H1 (cell line): ENCODE measurements around the gene GLIPR2. TPM values are rescaled to one million over a fixed set of nuclear protein-coding genes. Genes with fewer than 3 reads are reported as not detected.

Source experiments
- ASH2L ChIP-seq: fragments of 200-600, 300-600 bp; sonication (generic); IDR thresholded peaks from one replicate; pipeline ENCODE4 v1.7.1; 2017; ENCODE audit warnings: low read length
- BCL11A ChIP-seq, 2 experiments: IDR thresholded peaks; one replicate each; pipeline ENCODE4 v1.6.1; 2011; ENCODE audit warnings: low read depth in 2 of 2, low read length in 2 of 2, mild to moderate bottlenecking in 2 of 2
- CEBPB ChIP-seq: IDR thresholded peaks from 2 replicates; pipeline ENCODE4 v1.6.1; 2012; ENCODE audit warnings: low read depth, low read length
- CHD1 ChIP-seq: IDR thresholded peaks from 2 replicates; pipeline ENCODE4 v1.6.1; 2012; ENCODE audit warnings: low read depth, low read length, improper control_type of control experiment
- CHD2 ChIP-seq: IDR thresholded peaks from 2 replicates; pipeline ENCODE4 v1.6.1; 2012; ENCODE audit warnings: low read length, improper control_type of control experiment
- FOSL1 ChIP-seq: IDR thresholded peaks from 2 replicates; pipeline ENCODE4 v1.6.1; 2011; ENCODE audit warnings: mild to moderate bottlenecking, low read depth, low read length, moderate library complexity; ENCODE audit not compliant: insufficient read depth
- GTF2F1 ChIP-seq: IDR thresholded peaks from 2 replicates; pipeline ENCODE4 v1.6.1; 2012; ENCODE audit warnings: low read depth, low read length, improper control_type of control experiment, borderline replicate concordance
- HDAC2 ChIP-seq, 2 experiments: fragments of 300-600 bp in 1 of 2; sonication (generic) in 1 of 2; IDR thresholded peaks; 2 replicates each; pipeline ENCODE4 v1.6.1; 2011 to 2012; ENCODE audit warnings: low read depth in 2 of 2, low read length in 2 of 2, mild to moderate bottlenecking in 2 of 2, moderate library complexity in 2 of 2, borderline replicate concordance in 1 of 2, inconsistent platforms in 1 of 2
- KDM1A ChIP-seq: fragments of 200-600, 300-600 bp; sonication (generic); IDR thresholded peaks from 2 replicates; pipeline ENCODE4 v1.7.1; 2016; ENCODE audit warnings: mild to moderate bottlenecking, low read length, borderline replicate concordance
- KDM4A ChIP-seq: IDR thresholded peaks from one replicate; pipeline ENCODE4 v1.7.1; 2012; ENCODE audit warnings: low read depth, mild to moderate bottlenecking, moderate library complexity, low read length, inconsistent platforms; ENCODE audit not compliant: severe bottlenecking
- NRF1 ChIP-seq: IDR thresholded peaks from 2 replicates; pipeline ENCODE4 v1.6.1; 2011; ENCODE audit warnings: mild to moderate bottlenecking, low read depth, low read length, improper control_type of control experiment
- PHF8 ChIP-seq: fragments of 200-600 bp; sonication (generic); conservative IDR thresholded peaks from 2 replicates; pipeline ENCODE4 v1.7.1; 2012; ENCODE audit warnings: low read depth, mild to moderate bottlenecking, inconsistent platforms, low read length, moderate library complexity
- POLR2A ChIP-seq, 2 experiments: IDR thresholded peaks; 1 replicate in 1 of 2; 2 replicates in 1 of 2; pipeline ENCODE4 v1.6.1; 2011; ENCODE audit warnings: low read depth in 2 of 2, low read length in 2 of 2, mild to moderate bottlenecking in 2 of 2; ENCODE audit errors: control extremely low read depth in 1 of 2
- RNF2 ChIP-seq: fragments of 200-900, 300-1000 bp; sonication (generic); IDR thresholded peaks from 2 replicates; pipeline ENCODE4 v1.7.1; 2016; ENCODE audit warnings: borderline replicate concordance, low read depth, mild to moderate bottlenecking, antibody characterized with exemption, low read length; ENCODE audit not compliant: poor library complexity, severe bottlenecking; ENCODE audit errors: missing control alignments
- SAP30 ChIP-seq: fragments of 300-600 bp; sonication (generic); IDR thresholded peaks from 2 replicates; pipeline ENCODE4 v1.7.1; 2012; ENCODE audit warnings: low read length, moderate library complexity, mild to moderate bottlenecking, inconsistent platforms; ENCODE audit not compliant: insufficient read depth, insufficient replicate concordance
- SIRT6 ChIP-seq: IDR thresholded peaks from one replicate; pipeline ENCODE4 v1.7.1; 2012; ENCODE audit warnings: low read length, inconsistent platforms
- SP1 ChIP-seq: IDR thresholded peaks from 2 replicates; pipeline ENCODE4 v1.6.1; 2011; ENCODE audit warnings: low read depth, low read length
- SRF ChIP-seq: IDR thresholded peaks from 2 replicates; pipeline ENCODE4 v1.6.1; 2011; ENCODE audit warnings: mild to moderate bottlenecking, low read depth, low read length, moderate library complexity
- SUZ12 ChIP-seq: fragments of 200-600 bp; sonication (generic); IDR thresholded peaks from 2 replicates; pipeline ENCODE4 v1.6.1; 2012; ENCODE audit warnings: mild to moderate bottlenecking, inconsistent platforms, low read length, moderate library complexity, mixed read lengths
- TAF1 ChIP-seq: IDR thresholded peaks from 2 replicates; pipeline ENCODE4 v1.6.1; 2011; ENCODE audit warnings: mild to moderate bottlenecking, low read depth, low read length
- TBP ChIP-seq: IDR thresholded peaks from 2 replicates; pipeline ENCODE4 v1.6.1; 2011; ENCODE audit warnings: low read depth, low read length, improper control_type of control experiment
- YY1 ChIP-seq: IDR thresholded peaks from 2 replicates; pipeline ENCODE4 v1.6.1; 2011; ENCODE audit warnings: low read depth, mild to moderate bottlenecking, low read length
- polyA plus RNA-seq, 7 experiments: library from polyadenylated mRNA; depleted of rRNA in 3 of 7; stranded (reverse) in 5 of 7; unstranded in 2 of 7; fragments of >200 nt in 5 of 7; fragments of 200-250 nt in 2 of 7; gene quantifications; 1 replicate in 5 of 7; 2 replicates in 1 of 7; 4 replicates in 1 of 7; pipeline versions ENCODE4 v1.2.1 to v1.2.3, GENCODE V29; 2011 to 2013; ENCODE audit warnings: missing spikeins in 2 of 7, mixed read lengths in 2 of 7
- total RNA-seq: library from RNA; stranded (reverse); fragmentation: NEBNext Ultra II Directional; extraction: Animal tissue kit (Norgen Biotek cat#: 25700); gene quantifications from 2 replicates; pipeline ENCODE4 v1.2.1, GENCODE V29; 2021
- TF ChIP-seq, protein P1 (sequence below): IDR thresholded peaks from 2 replicates; pipeline ENCODE4 v1.6.1; 2011; ENCODE audit warnings: low read length, improper control_type of control experiment
- TF ChIP-seq, protein P2 (sequence below): IDR thresholded peaks from 2 replicates; pipeline ENCODE4 v1.6.1; 2012; ENCODE audit warnings: inconsistent platforms

Gene GLIPR2
- total and polyA plus RNA-seq, 2 of the 8 experiments (the other 6 are each of a cell fraction or from before 2014, with no cell fraction given) = 7.9 to 12.0 TPM

DNA sequence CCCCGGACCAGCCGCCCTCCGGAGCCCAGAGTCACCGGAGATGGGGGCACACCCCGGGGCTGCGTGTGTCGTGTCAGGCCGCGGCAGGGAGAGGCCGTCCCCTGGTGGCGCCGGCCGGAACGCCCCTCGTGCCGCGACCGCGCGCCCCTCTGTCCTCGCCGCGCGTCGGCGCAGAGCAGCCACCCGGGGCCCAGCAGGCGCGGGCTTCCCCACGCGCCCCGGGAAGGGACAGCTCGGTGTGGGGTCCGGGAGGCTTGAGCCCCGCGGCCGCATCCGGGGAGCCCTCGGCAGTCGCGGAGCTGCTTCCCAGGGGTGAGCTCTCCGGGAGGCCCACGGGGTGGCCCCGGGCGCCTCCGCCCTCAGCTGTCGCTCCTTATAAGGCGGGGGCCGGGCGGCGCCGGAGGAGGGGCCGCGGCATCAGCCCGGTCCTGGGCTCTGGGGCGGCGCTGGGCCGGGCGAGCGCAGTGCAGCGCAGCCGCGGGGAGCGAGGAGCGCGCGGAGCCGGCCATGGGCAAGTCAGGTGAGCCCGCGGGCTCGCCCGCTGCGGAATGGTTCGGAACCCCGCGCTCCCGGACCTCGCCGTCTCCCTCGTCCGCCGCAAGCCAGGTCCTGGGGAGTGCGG is at the start of gene GLIPR2 (continued):
- TF ChIP-seq PHF8 (peak; percentile 58; the same call in 1 of the 2 replicates), FOSL1 (no peak), POLR2A (IDR thresholded peaks at IDR 0.05; ENCODE audit: control extremely low read depth in 1 of 2, low read depth in 2 of 2, low read length in 2 of 2) (peak in 1 of 2 experiments; percentile 67; a peak in 2 of 3 replicates), CHD2 (no peak), KDM4A (peak; percentile 77), KDM1A (no peak), SIRT6 (no peak), RNF2 (no peak), TBP (no peak), SP1 (no peak), GTF2F1 (no peak), SUZ12 (no peak), CHD1 (no peak), SRF (peak; percentile 89), SAP30 (no peak), BCL11A (IDR thresholded peaks at IDR 0.05; ENCODE audit: low read depth in 2 of 2, low read length in 2 of 2) (no peak), TAF1 (0 out of 2 replicates have a peak, but pooled peaks have one; percentile 47), CEBPB (no peak), ASH2L (no peak), NRF1 (no peak), HDAC2 (IDR thresholded peaks at IDR 0.05; ENCODE audit: borderline replicate concordance in 1 of 2, low read depth in 2 of 2, low read length in 2 of 2) (peak in 1 of 2 experiments; percentile 37; a peak in 1 of 4 replicates), YY1 (no peak)
- TF ChIP-seq, protein P1, sequence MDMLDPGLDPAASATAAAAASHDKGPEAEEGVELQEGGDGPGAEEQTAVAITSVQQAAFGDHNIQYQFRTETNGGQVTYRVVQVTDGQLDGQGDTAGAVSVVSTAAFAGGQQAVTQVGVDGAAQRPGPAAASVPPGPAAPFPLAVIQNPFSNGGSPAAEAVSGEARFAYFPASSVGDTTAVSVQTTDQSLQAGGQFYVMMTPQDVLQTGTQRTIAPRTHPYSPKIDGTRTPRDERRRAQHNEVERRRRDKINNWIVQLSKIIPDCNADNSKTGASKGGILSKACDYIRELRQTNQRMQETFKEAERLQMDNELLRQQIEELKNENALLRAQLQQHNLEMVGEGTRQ = no peak
- TF ChIP-seq, protein P2, sequence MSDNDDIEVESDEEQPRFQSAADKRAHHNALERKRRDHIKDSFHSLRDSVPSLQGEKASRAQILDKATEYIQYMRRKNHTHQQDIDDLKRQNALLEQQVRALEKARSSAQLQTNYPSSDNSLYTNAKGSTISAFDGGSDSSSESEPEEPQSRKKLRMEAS = no peak
